Mesenchymal stem cell (in vitro differentiated cells and primary cell): ENCODE results near the gene TMEM8B.
"Not testable (repeated sequence)": the region's sequence is repeated elsewhere in the genome, so short reads cannot be mapped to it uniquely, and the experiment has no call there.

Experiments used
- DNase-seq: peaks from one replicate; pipeline ENCODE4 v3.0.0-alpha.2; 2013
- H2AFZ ChIP-seq: one replicate; pipeline ENCODE4 v1.6.1; 2013; ENCODE audit warnings: low read depth, mild to moderate bottlenecking, control low read depth, inconsistent platforms, low read length, moderate library complexity
- H2AK5ac ChIP-seq: 2 replicates; pipeline ENCODE4 v1.6.1; 2013; ENCODE audit warnings: low read length, moderate library complexity, mild to moderate bottlenecking, inconsistent platforms; ENCODE audit not compliant: severe bottlenecking
- H2BK120ac ChIP-seq: one replicate; pipeline ENCODE4 v1.6.1; 2013; ENCODE audit warnings: low read depth, mild to moderate bottlenecking, inconsistent platforms, low read length, moderate library complexity
- H2BK12ac ChIP-seq, 2 experiments: one replicate each; pipeline ENCODE4 v1.6.1; 2013; ENCODE audit warnings: inconsistent platforms in 2 of 2, low read length in 2 of 2, mild to moderate bottlenecking in 2 of 2, moderate library complexity in 2 of 2, control low read depth in 1 of 2
- H2BK15ac ChIP-seq: one replicate; pipeline ENCODE4 v1.6.1; 2013; ENCODE audit warnings: mild to moderate bottlenecking, low read depth, inconsistent platforms; ENCODE audit not compliant: poor library complexity, severe bottlenecking
- H2BK5ac ChIP-seq: 2 replicates; pipeline ENCODE4 v1.6.1; 2013; ENCODE audit warnings: low read depth, mild to moderate bottlenecking, low read length, control low read depth, inconsistent platforms; ENCODE audit not compliant: poor library complexity, severe bottlenecking
- H3K14ac ChIP-seq, 2 experiments: one replicate each; pipeline ENCODE4 v1.6.1; 2013; ENCODE audit warnings: inconsistent platforms in 2 of 2, low read length in 2 of 2, control low read depth in 1 of 2, mild to moderate bottlenecking in 1 of 2, moderate library complexity in 1 of 2
- H3K18ac ChIP-seq, 2 experiments: one replicate each; pipeline ENCODE4 v1.6.1; 2013; ENCODE audit warnings: inconsistent platforms in 2 of 2, low read length in 2 of 2, control low read depth in 1 of 2, low read depth in 1 of 2, mild to moderate bottlenecking in 1 of 2
- H3K23ac ChIP-seq, 2 experiments: one replicate each; pipeline ENCODE4 v1.6.1; 2013; ENCODE audit warnings: inconsistent platforms in 2 of 2, low read length in 2 of 2, mild to moderate bottlenecking in 2 of 2, moderate library complexity in 2 of 2, control low read depth in 1 of 2
- H3K27ac ChIP-seq: 2 replicates; pipeline ENCODE4 v1.5.1; 2013; ENCODE audit warnings: mild to moderate bottlenecking, moderate library complexity, low read length, control low read depth, inconsistent platforms; ENCODE audit not compliant: poor library complexity, severe bottlenecking
- H3K27me3 ChIP-seq, 2 experiments: 2 replicates each; pipeline versions ENCODE4 v1.6.1 to v1.7.0; 2013; ENCODE audit warnings: low read length in 2 of 2, mild to moderate bottlenecking in 2 of 2, moderate library complexity in 2 of 2, control low read depth in 1 of 2, inconsistent platforms in 1 of 2; ENCODE audit not compliant: control insufficient read depth in 1 of 2, insufficient read depth in 1 of 2
- H3K36me3 ChIP-seq, 2 experiments: 2 replicates each; pipeline versions ENCODE4 v1.6.1 to v1.7.0; 2013; ENCODE audit warnings: low read length in 2 of 2, control low read depth in 1 of 2, inconsistent platforms in 1 of 2, low read depth in 1 of 2, mild to moderate bottlenecking in 1 of 2; ENCODE audit not compliant: insufficient read depth in 2 of 2, control insufficient read depth in 1 of 2
- H3K4ac ChIP-seq, 2 experiments: one replicate each; pipeline ENCODE4 v1.6.1; 2013; ENCODE audit warnings: inconsistent platforms in 2 of 2, low read length in 2 of 2, mild to moderate bottlenecking in 2 of 2, moderate library complexity in 2 of 2, control low read depth in 1 of 2, low read depth in 1 of 2
- H3K4me1 ChIP-seq: 2 replicates; pipeline ENCODE4 v1.6.1; 2013; ENCODE audit warnings: low read depth, low read length, control low read depth; ENCODE audit not compliant: control insufficient read depth, insufficient read depth
- H3K4me2 ChIP-seq: 2 replicates; pipeline ENCODE4 v1.6.1; 2013; ENCODE audit warnings: low read length, mild to moderate bottlenecking, inconsistent platforms; ENCODE audit not compliant: poor library complexity, severe bottlenecking
- H3K4me3 ChIP-seq, 2 experiments: 2 replicates each; pipeline versions ENCODE4 v1.5.1 to v1.7.0; 2013; ENCODE audit warnings: low read length in 2 of 2, mild to moderate bottlenecking in 2 of 2, control low read depth in 1 of 2, low read depth in 1 of 2; ENCODE audit not compliant: insufficient read depth in 1 of 2
- H3K79me1 ChIP-seq: replicated peaks from 2 replicates; pipeline ENCODE4 v1.6.1; 2013; ENCODE audit warnings: mild to moderate bottlenecking, control low read depth, low read length, inconsistent platforms; ENCODE audit not compliant: poor library complexity, severe bottlenecking
- H3K9ac ChIP-seq: 2 replicates; pipeline ENCODE4 v1.7.0; 2013; ENCODE audit warnings: mild to moderate bottlenecking, low read length, moderate library complexity
- H3K9me3 ChIP-seq: 2 replicates; pipeline ENCODE4 v1.7.0; 2013; ENCODE audit warnings: mild to moderate bottlenecking, low read length; ENCODE audit not compliant: control insufficient read depth
- H4K8ac ChIP-seq: one replicate; pipeline ENCODE4 v1.6.1; 2013; ENCODE audit warnings: inconsistent platforms, mild to moderate bottlenecking, low read length, moderate library complexity
- H4K91ac ChIP-seq: one replicate; pipeline ENCODE4 v1.6.1; 2013; ENCODE audit warnings: mild to moderate bottlenecking, low read length, inconsistent platforms
- WGBS: methylation state at CpG from one replicate; pipeline ENCODE4 v1.1.7; 2013; ENCODE audit warnings: mixed read lengths; 5-methylcytosine and 5-hydroxymethylcytosine counted together

TMEM8B gene

GRCh38 chr9:35897376-35898099 lies 68.5 kb downstream of the TMEM8B start:
- not testable (repeated sequence) for H2BK15ac ChIP-seq, DNase-seq, H3K9ac ChIP-seq, H3K27me3 ChIP-seq, H3K4me3 ChIP-seq, H4K91ac ChIP-seq, H3K4me2 ChIP-seq, H3K4me1 ChIP-seq, H3K27ac ChIP-seq, H3K23ac ChIP-seq, H3K9me3 ChIP-seq, H3K4ac ChIP-seq, H2BK12ac ChIP-seq, H3K18ac ChIP-seq, H3K36me3 ChIP-seq, H2BK5ac ChIP-seq, H2AFZ ChIP-seq, H3K14ac ChIP-seq, H2AK5ac ChIP-seq, H4K8ac ChIP-seq, H3K79me1 ChIP-seq, H2BK120ac ChIP-seq
- 84% methylated on average over 6 of the region's 7 CpGs for WGBS

GRCh38 chr9:35898337-35898736 lies 69.3 kb downstream of the TMEM8B start:
- Histone ChIP-seq H4K91ac (no peak overlapping the region), H3K18ac (no peak overlapping the region), H3K4ac (no peak overlapping the region), H3K9me3 (no peaks in the 10 kb centered on the region), H3K79me1 (no peaks in the 10 kb centered on the region), H3K36me3 (no peaks in the 10 kb centered on the region), H2AFZ (no peak overlapping the region), H3K14ac (no peak overlapping the region), H4K8ac (no peak overlapping the region), H2BK15ac (no peak overlapping the region), H2BK120ac (no peak overlapping the region), H2AK5ac (no peak overlapping the region), H3K9ac (no peak overlapping the region), H3K27me3 (peaks cover 0 to 5% of the 10 kb centered on the region in 2 experiments), H3K27ac (no peak overlapping the region), H2BK12ac (no peak overlapping the region), H3K4me3 (no peak overlapping the region), H2BK5ac (no peak overlapping the region), H3K4me1 (no peaks in the 10 kb centered on the region), H3K23ac (no peak overlapping the region), H3K4me2 (no peak overlapping the region)
- DNase-seq = no peak

- Histone ChIP-seq H2AK5ac (no peak overlapping the region), H2BK15ac (no peak overlapping the region), H2BK5ac (no peak overlapping the region), H3K4me2 (no peak overlapping the region), H3K4me3 (no peak overlapping the region), H2BK120ac (no peak overlapping the region), H4K91ac (no peak overlapping the region), H3K23ac (no peak overlapping the region), H3K9ac (no peak overlapping the region), H3K14ac (no peak overlapping the region), H3K27ac (no peak overlapping the region), H4K8ac (no peak overlapping the region), H3K36me3 (no peaks in the 10 kb centered on the region), H3K18ac (no peak overlapping the region), H3K4ac (no peak overlapping the region), H3K79me1 (no peaks in the 10 kb centered on the region), H3K27me3 (peaks cover 0 to 3% of the 10 kb centered on the region in 2 experiments), H2AFZ (no peak overlapping the region), H3K4me1 (no peaks in the 10 kb centered on the region), H2BK12ac (no peak overlapping the region), H3K9me3 (no peaks in the 10 kb centered on the region)
- WGBS = 79% methylated on average over 2 of the region's 2 CpGs
- DNase-seq = no peak
Measured at GRCh38 chr9:35899021-35899420, 70.0 kb downstream of the TMEM8B start.

DNA sequence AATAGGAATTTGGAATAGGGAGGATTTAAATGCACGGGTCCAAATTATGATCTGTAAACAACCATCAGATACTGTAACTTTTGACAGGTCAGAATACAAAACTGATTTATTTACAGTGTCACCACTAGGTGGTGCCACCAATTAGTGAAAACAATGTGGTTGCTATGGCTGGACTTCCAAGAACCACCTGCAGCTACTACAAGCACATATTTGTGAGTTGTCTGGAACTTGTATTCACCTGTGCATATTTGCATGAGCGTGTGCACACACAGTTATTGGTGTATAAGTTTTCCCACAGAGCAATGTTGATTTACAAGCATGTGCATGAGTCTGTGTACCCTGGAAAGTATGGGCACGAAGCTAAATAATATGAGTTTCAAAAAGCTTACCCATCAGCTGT lies 74.0 kb downstream of the TMEM8B start:
- Histone ChIP-seq H3K9ac (no peak overlapping the region), H3K4me3 (no peak overlapping the region), H2BK12ac (no peak overlapping the region), H4K8ac (no peak overlapping the region), H3K36me3 (no peaks in the 10 kb centered on the region), H4K91ac (no peak overlapping the region), H3K9me3 (no peaks in the 10 kb centered on the region), H2BK15ac (no peak overlapping the region), H3K14ac (no peak overlapping the region), H3K4ac (no peak overlapping the region), H3K79me1 (no peaks in the 10 kb centered on the region), H3K18ac (no peak overlapping the region), H2BK5ac (no peak overlapping the region), H3K27ac (no peak overlapping the region), H3K23ac (no peak overlapping the region), H2AFZ (no peak overlapping the region), H3K4me2 (no peak overlapping the region), H2BK120ac (no peak overlapping the region), H3K27me3 (no peaks in the 10 kb centered on the region), H2AK5ac (no peak overlapping the region), H3K4me1 (peaks cover 31% of the 10 kb centered on the region)
- WGBS = 33% methylated on average over 3 of the region's 3 CpGs
- peak; percentile 56 for DNase-seq
